GM23338 (cell line): ENCODE data around the gene C1R. TPM values are rescaled to one million over a fixed set of nuclear protein-coding genes. Genes with fewer than 3 reads are reported as not detected.

Source experiments
- ATAC-seq: fragments of 200-7000 bp; cut with Tn5 transposase; 3 replicates; pipeline ENCODE4 v1.9.1; 2020
- DNase-seq: peaks from one replicate; pipeline ENCODE4 v3.0.0-alpha.2; 2015; ENCODE audit warnings: low spot score
- H2AFZ ChIP-seq: fragments of 200-600 bp; sonication (generic); 2 replicates; pipeline ENCODE4 v1.8.0; 2016; ENCODE audit warnings: antibody characterized with exemption, mild to moderate bottlenecking, moderate library complexity
- H3F3A ChIP-seq: fragments of 200-600 bp; sonication (generic); replicated peaks from 2 replicates; pipeline ENCODE4 v1.8.0; 2017; ENCODE audit warnings: antibody characterized with exemption, mixed run types, low read depth
- H3K27ac ChIP-seq: fragments of 200-600 bp; sonication (generic); 2 replicates; pipeline ENCODE4 v1.6.1; 2016; ENCODE audit warnings: low read depth
- H3K27me3 ChIP-seq: fragments of 200-600 bp; sonication (generic); 2 replicates; pipeline ENCODE4 v1.8.0; 2016; ENCODE audit warnings: mild to moderate bottlenecking, mixed run types, moderate library complexity; ENCODE audit not compliant: insufficient read depth
- H3K36me3 ChIP-seq: fragments of 200-600 bp; sonication (generic); 2 replicates; pipeline ENCODE4 v1.8.0; 2016; ENCODE audit warnings: mild to moderate bottlenecking; ENCODE audit not compliant: insufficient read depth
- H3K4me1 ChIP-seq: fragments of 200-600 bp; sonication (generic); 2 replicates; pipeline ENCODE4 v1.8.0; 2016; ENCODE audit warnings: mild to moderate bottlenecking, moderate library complexity; ENCODE audit not compliant: insufficient read depth
- H3K4me2 ChIP-seq: fragments of 200-600 bp; sonication (generic); 2 replicates; pipeline ENCODE4 v1.7.1; 2017; ENCODE audit warnings: mixed run types
- H3K4me3 ChIP-seq: fragments of 200-600 bp; sonication (generic); 2 replicates; pipeline ENCODE4 v1.6.1; 2016; ENCODE audit warnings: mixed run types
- H3K79me2 ChIP-seq: fragments of 200-600 bp; sonication (generic); replicated peaks from 2 replicates; pipeline ENCODE4 v1.8.0; 2017; ENCODE audit warnings: mild to moderate bottlenecking; ENCODE audit not compliant: insufficient read depth
- H3K9me2 ChIP-seq: fragments of 200-600 bp; sonication (generic); 2 replicates; pipeline ENCODE4 v1.8.0; 2017; ENCODE audit not compliant: insufficient read depth
- H4K20me1 ChIP-seq: fragments of 200-600 bp; sonication (generic); replicated peaks from 2 replicates; pipeline ENCODE4 v1.8.0; 2017; ENCODE audit warnings: mild to moderate bottlenecking; ENCODE audit not compliant: insufficient read depth
- H3K27ac Mint-ChIP-seq: 2 replicates; pipeline ENCODE4 v1.8.0; 2020; ENCODE audit warnings: inconsistent platforms, mild to moderate bottlenecking, moderate library complexity, mixed read lengths
- H3K27me3 Mint-ChIP-seq: 3 replicates; pipeline ENCODE4 v1.8.0; 2022; ENCODE audit warnings: low read depth, mild to moderate bottlenecking, moderate library complexity, mixed read lengths, inconsistent platforms; ENCODE audit not compliant: insufficient read depth, poor library complexity
- H3K36me3 Mint-ChIP-seq: 3 replicates; pipeline ENCODE4 v1.8.0; 2021; ENCODE audit warnings: low read depth, mild to moderate bottlenecking, inconsistent platforms, moderate library complexity, mixed read lengths
- H3K4me1 Mint-ChIP-seq: 3 replicates; pipeline ENCODE4 v1.8.0; 2020; ENCODE audit warnings: mild to moderate bottlenecking, inconsistent platforms, mixed read lengths
- H3K4me3 Mint-ChIP-seq: 3 replicates; pipeline ENCODE4 v1.8.0; 2021; ENCODE audit warnings: moderate library complexity, mild to moderate bottlenecking, inconsistent platforms, mixed read lengths
- H3K9me3 Mint-ChIP-seq: 3 replicates; pipeline ENCODE4 v1.8.0; 2020; ENCODE audit warnings: moderate library complexity, mild to moderate bottlenecking, inconsistent platforms, mixed read lengths
- CREB1 ChIP-seq: fragments of 250-450 bp; sonication (Bioruptor Pico); IDR thresholded peaks from 2 replicates; pipeline ENCODE4 v1.5.0; 2020; ENCODE audit warnings: low read depth, mild to moderate bottlenecking, moderate library complexity
- CTCF ChIP-seq, 2 experiments: fragments of 200-600 bp in 1 of 2; sonication (generic) in 1 of 2; conservative IDR thresholded peaks; 2 replicates each; pipeline versions ENCODE4 v1.5.1 to v1.6.1; 2016 to 2017; ENCODE audit warnings: antibody characterized with exemption in 2 of 2, low read depth in 2 of 2, mild to moderate bottlenecking in 2 of 2, moderate library complexity in 1 of 2
- EZH2 ChIP-seq: fragments of 200-600 bp; sonication (generic); IDR thresholded peaks from one replicate; pipeline ENCODE4 v1.8.0; 2017; ENCODE audit warnings: antibody characterized with exemption, mild to moderate bottlenecking, low read depth; ENCODE audit not compliant: unreplicated experiment
- EZH2phosphoT487 ChIP-seq: fragments of 200-600 bp; sonication (generic); IDR thresholded peaks from one replicate; pipeline ENCODE4 v1.8.1; 2018; ENCODE audit warnings: antibody characterized with exemption; ENCODE audit not compliant: unreplicated experiment
- NANOG ChIP-seq: IDR thresholded peaks from 2 replicates; pipeline ENCODE4 v1.6.1; 2016; ENCODE audit warnings: antibody characterized with exemption, borderline replicate concordance
- POLR2AphosphoS5 ChIP-seq: IDR thresholded peaks from 2 replicates; pipeline ENCODE4 v1.6.1; 2016; ENCODE audit warnings: antibody characterized with exemption, low read depth
- STAT1 ChIP-seq: IDR thresholded peaks from one replicate; pipeline ENCODE4 v1.6.1; 2016; ENCODE audit warnings: antibody characterized with exemption; ENCODE audit not compliant: unreplicated experiment
- ZNF114 ChIP-seq: fragments of 250-450 bp; sonication (Bioruptor Pico); IDR thresholded peaks from 2 replicates; pipeline ENCODE4 v1.5.0; 2020; ENCODE audit warnings: mild to moderate bottlenecking, moderate library complexity
- ZNF331 ChIP-seq: fragments of 250-450 bp; sonication (Bioruptor Pico); IDR thresholded peaks from 2 replicates; pipeline ENCODE4 v1.5.0; 2020; ENCODE audit warnings: low read depth, mild to moderate bottlenecking, moderate library complexity
- ZNF462 ChIP-seq: fragments of 250-450 bp; sonication (Bioruptor Pico); IDR thresholded peaks from 2 replicates; pipeline ENCODE4 v1.5.0; 2020; ENCODE audit warnings: mild to moderate bottlenecking, moderate library complexity
- polyA plus RNA-seq: library from polyadenylated mRNA; unstranded; fragments of >200 nt; fragmentation: Nextera tagmentation; extraction: Ambion mirVana; gene quantifications from 2 replicates; pipeline ENCODE4 v1.2.1, GENCODE V29; 2016
- total RNA-seq: library from RNA; depleted of rRNA; stranded (reverse); fragments of >200 nt; shearing (Covaris generic); gene quantifications from 2 replicates; pipeline ENCODE4 v1.2.3, GENCODE V29; 2014
- TF ChIP-seq, protein P1 (sequence below): IDR thresholded peaks from one replicate; pipeline ENCODE4 v1.6.1; 2018; ENCODE audit warnings: antibody characterized with exemption; ENCODE audit not compliant: unreplicated experiment

C1R gene
- total and polyA plus RNA-seq, 2 experiments from 2014 or later: 6.4 to 8.8 TPM

- Histone ChIP-seq H3K4me2 (no peak overlapping the region), H3F3A (no peaks in the 10 kb centered on the region), H3K9me2 (0 out of 2 replicates have a peak, but pooled peaks cover 3% of the 10 kb centered on the region), H4K20me1 (no peaks in the 10 kb centered on the region), H3K79me2 (no peaks in the 10 kb centered on the region), H3K4me1 (peaks cover 12% of the 10 kb centered on the region), H3K27me3 (no peaks in the 10 kb centered on the region), H3K27ac (no peak overlapping the region), H3K36me3 (no peaks in the 10 kb centered on the region), H2AFZ (no peak overlapping the region), H3K4me3 (no peak overlapping the region)
- no peak overlapping the region; the same call in 2 of the 3 replicates for H3K4me3 Mint-ChIP-seq
- no peaks in the 10 kb centered on the region for H3K9me3 Mint-ChIP-seq
- peaks cover 20% of the 10 kb centered on the region for H3K4me1 Mint-ChIP-seq
- peaks cover 2% of the 10 kb centered on the region; the same call in 1 of the 3 replicates for H3K36me3 Mint-ChIP-seq
- TF ChIP-seq ZNF462: no peak
- TF ChIP-seq ZNF331 (CRISPR knock-in tag): no peak
- TF ChIP-seq NANOG: no peak
- TF ChIP-seq CTCF (conservative IDR thresholded peaks at IDR 0.05; ENCODE audit: low read depth in 2 of 2): no peak
- TF ChIP-seq POLR2AphosphoS5: no peak
- no peak for TF ChIP-seq STAT1
- TF ChIP-seq ZNF114: no peak
- TF ChIP-seq, protein P1, sequence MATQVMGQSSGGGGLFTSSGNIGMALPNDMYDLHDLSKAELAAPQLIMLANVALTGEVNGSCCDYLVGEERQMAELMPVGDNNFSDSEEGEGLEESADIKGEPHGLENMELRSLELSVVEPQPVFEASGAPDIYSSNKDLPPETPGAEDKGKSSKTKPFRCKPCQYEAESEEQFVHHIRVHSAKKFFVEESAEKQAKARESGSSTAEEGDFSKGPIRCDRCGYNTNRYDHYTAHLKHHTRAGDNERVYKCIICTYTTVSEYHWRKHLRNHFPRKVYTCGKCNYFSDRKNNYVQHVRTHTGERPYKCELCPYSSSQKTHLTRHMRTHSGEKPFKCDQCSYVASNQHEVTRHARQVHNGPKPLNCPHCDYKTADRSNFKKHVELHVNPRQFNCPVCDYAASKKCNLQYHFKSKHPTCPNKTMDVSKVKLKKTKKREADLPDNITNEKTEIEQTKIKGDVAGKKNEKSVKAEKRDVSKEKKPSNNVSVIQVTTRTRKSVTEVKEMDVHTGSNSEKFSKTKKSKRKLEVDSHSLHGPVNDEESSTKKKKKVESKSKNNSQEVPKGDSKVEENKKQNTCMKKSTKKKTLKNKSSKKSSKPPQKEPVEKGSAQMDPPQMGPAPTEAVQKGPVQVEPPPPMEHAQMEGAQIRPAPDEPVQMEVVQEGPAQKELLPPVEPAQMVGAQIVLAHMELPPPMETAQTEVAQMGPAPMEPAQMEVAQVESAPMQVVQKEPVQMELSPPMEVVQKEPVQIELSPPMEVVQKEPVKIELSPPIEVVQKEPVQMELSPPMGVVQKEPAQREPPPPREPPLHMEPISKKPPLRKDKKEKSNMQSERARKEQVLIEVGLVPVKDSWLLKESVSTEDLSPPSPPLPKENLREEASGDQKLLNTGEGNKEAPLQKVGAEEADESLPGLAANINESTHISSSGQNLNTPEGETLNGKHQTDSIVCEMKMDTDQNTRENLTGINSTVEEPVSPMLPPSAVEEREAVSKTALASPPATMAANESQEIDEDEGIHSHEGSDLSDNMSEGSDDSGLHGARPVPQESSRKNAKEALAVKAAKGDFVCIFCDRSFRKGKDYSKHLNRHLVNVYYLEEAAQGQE: no peak
- no peak for TF ChIP-seq EZH2phosphoT487
- no peak for TF ChIP-seq CREB1
- TF ChIP-seq EZH2: no peak
- DNase-seq (no peak), ATAC-seq (no peak)
- H3K27me3 Mint-ChIP-seq: peaks cover 8% of the 10 kb centered on the region
- H3K27ac Mint-ChIP-seq: no peak overlapping the region
Observed at GRCh38 chr12:7089196-7089871, 2.9 kb downstream of the C1R start.
